DMS79 (cell line): ENCODE data around the gene ITIH2.
"Not testable (repeated sequence)": the region's sequence is repeated elsewhere in the genome, so short reads cannot be mapped to it uniquely, and the experiment has no call there.

Experiments
- DNase-seq: peaks from one replicate; lab custom pipeline; 2025; lab: John Stamatoyannopoulos, UW

ITIH2 gene

DNA sequence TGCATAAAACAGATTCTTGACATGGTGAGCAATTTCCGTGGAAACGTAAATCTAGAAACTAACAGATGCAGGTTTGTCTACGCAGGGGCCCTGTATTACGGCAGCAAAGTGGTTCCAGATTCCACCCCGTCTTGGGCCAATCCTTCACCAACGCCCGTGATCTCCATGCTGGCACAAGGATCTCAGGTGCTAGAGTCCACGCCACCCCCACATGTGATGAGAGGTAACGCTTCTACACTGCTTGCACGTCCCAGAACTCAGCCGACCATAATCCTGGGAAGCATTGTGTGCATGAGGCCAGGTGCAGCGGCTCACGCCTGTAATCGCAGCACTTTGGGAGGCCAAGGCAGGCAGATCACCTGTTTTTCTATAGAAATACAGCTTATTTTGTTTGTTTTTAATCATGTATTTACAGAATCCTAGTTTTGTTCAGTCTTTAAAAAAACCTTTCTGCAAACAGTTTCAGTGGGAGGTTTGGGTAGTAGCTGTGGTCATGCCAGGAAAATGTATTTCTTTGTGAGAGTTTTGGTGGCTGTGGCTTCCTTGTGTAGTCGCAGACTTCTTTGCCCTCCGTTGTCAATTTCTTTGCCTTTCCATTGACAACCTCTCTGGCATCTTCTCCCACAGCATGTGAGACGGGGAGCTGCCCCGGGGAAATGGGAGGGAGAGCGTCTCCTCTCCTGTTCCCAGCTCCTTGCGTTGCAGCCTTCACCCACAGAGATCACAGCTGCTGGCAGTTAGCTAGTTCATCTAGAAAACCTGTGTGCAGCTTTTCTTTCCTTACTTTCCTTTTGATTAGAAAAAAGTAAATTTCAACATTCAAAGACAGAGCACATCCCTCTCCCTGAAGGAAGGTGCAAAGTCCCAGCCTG, 35.7 kb downstream of the ITIH2 start:
- no peak for DNase-seq

DNA sequence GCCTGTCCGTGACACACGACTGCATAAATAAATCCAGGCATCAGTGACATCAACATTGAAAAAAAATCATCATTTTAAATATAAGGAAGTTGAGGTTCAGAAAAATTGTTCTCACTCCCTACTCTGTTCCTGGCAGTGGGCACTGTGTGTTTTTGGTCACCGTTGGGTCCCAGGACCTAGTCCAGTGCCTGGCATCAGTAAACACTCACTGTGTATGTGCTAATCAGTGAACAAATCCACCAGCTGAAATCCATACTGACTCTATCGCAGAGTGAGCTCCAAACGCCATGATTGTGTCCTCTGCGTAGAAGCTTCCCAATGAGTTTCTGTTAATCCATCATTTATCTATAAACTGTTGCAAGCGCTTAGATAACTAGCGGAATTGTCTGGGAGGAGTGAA, 41.2 kb downstream of the ITIH2 start:
- DNase-seq: no peak

DNA sequence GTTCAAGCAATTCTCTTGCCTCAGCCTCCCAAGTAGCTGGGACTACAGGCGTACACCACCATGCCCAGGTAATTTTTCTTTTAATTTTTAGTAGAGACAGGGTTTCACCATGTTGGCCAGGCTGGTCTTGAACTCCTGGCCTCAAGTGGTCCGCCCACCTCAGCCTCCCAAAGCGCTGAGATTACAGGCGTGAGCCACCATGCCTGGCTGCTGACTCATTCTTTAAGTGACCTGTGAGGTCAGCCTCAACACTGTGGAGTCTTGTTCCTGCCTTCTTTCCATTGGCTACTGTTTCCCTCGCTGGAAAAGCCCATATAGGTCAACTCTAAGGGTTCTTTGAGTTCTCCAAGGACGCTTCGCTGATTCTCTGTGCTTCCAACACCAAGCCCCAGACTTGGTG, 45.5 kb downstream of the ITIH2 start:
- DNase-seq: not testable (repeated sequence)

DNA sequence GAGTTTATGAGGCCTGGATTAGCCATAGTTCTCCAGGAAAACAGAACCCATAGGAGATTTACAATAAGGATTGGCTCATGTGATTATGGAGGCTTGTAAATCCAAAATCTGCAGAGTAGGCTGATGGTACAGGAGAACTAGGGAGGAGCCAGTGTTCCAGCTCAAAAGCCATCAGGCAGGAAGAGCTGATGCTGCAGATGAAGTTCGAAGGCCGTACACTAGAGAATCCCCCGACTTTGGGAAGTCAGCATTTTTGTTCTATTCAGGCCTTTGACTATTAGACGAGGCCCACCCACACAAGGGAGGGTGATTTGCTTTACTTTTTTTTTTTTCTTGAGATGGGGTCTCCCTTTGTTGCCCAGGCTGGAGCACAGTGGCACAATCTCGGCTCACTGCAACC, 47.1 kb downstream of the ITIH2 start:
- DNase-seq: no peak

DNA sequence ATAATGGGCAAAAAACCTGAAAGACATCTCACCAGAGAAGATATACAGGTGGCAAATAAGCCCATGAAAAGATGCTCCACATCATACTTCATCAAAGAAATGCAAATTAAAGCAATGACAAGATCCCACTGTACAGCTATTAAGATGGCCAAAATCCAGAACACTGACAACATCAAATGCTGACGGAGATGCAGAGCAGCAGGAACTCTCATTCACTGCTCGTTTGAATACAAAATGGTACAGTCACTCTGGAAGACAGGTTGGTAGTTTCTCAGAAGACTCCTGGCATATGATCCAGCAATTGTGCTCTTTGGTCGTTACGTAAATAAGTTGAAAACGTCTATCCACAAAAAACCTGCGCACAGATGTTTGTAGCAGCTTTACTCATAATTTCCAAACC, 49.1 kb downstream of the ITIH2 start:
- no peak for DNase-seq

DNA sequence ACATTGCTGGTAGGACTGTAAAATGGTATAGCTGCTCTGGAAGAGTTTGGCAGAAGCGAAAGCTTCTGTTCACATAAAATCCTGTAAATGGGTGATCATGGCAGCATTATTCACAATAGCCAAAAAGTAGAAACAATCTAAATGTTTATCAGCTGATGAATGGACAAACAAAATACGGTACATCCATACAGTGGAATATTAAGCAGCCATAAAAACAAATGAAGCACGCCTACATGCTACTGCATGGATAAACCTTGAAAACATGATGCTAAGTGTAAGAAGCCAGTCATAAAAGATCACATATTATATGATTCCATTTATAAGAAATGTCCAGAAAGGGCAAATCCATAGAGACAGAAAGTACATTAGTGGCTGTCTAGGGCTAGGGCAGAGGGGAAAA, 52.0 kb downstream of the ITIH2 start:
- no peak for DNase-seq

DNA sequence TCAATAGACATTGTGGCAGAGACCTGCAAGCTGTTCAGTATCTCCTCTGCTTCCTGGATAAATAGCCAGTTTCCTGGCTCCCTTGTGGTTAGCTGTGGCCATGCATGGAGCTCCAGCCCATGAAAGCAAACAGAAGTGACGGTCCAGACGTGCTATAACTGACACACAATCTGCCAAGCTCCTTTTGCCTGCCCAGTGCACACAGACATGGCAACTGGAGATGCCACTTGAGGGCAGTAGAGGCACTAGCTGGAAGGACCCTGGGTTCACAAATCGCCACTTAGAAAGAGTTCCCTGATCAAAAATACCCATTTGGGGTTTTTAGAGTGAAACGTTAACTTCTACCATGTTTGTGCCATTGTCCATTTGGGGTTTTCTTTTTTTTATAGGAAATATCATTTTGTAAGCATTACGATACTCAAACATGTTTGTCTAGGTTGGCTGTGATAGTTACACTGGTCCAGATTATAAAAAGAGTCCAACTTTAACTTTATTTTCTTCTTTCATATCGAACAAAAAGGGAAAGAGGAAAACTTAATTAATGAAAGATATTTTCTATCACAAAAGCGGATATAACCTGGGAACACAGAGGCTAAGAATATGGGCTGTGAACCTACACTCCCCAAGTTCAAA, 53.4 kb downstream of the ITIH2 start:
- DNase-seq: no peak

DNA sequence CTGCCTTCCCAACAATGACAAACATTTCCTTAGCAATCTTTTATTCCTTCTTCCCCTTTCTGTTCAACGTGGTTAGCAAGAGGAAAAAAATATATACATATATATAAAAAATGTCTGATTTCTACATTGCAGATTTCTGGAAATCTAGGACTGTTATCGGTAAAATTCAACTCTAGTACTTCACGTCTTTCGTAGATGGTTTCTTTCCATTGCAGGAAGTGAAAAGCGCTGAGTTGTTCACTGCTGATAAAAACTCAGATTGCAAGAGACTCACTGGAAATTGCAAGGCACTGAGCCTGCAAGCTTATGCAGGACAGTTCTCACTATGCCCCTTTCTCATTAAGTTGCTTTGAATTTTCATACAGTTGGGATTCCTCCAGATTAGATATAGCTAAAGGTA, 60.8 kb downstream of the ITIH2 start:
- no peak for DNase-seq

DNA sequence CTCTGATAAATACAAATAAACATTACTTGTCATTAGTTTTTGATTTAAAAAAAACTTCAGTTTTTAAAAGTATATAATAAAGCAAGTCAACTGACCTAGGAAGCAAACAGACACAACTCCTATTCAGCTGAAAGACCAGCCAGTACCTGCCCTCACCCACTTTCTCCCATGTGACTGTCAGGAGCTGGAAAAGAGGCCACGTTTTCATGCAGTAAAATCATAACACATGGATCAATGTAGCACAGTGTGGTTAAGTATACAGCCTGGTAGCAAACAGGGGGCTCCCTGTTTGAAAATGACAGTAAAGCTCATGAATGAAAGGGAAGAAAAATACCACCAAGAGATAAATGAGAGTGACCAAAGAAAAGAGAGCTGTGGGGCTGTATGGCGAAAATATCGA, 63.1 kb downstream of the ITIH2 start:
- no peak for DNase-seq

DNA sequence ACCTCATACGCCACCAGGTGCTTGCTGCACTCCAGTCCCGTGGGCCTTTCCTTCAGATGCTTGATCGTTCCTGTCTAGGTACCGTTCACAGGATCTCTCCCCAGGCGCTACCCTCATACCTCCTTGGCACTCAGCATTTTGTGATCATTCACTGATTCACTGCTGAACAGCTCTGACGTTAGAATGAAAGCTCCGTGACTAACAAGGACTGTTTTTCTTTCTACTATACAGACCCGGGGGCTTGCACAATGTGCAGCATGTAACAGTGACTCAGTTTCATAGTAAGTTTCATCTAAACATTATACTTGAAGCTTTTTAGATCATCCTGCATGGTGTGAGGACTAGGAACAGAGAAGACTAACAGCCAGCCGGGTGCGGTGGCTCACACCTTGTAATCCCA, 64.1 kb downstream of the ITIH2 start:
- DNase-seq: no peak

DNA sequence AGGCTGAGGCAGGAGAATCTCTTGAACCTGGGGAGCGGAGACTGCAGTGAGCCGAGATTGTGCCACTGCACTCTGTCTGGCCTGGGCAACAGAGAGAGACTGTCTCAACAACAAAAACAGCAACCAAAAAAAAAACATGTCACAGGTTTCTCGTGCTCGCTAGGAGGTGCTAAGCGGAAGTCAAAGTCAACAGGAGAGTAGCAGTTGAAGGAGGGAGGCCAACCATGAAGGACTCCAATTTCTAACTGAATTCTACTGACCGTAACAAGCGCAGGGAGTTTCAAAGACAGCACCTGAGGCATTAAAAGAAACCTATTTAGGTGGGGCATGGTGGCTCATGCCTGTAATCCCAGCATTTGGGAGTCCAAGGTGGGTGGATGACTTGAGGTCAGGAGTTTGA, 65.3 kb downstream of the ITIH2 start:
- no peak for DNase-seq

DNA sequence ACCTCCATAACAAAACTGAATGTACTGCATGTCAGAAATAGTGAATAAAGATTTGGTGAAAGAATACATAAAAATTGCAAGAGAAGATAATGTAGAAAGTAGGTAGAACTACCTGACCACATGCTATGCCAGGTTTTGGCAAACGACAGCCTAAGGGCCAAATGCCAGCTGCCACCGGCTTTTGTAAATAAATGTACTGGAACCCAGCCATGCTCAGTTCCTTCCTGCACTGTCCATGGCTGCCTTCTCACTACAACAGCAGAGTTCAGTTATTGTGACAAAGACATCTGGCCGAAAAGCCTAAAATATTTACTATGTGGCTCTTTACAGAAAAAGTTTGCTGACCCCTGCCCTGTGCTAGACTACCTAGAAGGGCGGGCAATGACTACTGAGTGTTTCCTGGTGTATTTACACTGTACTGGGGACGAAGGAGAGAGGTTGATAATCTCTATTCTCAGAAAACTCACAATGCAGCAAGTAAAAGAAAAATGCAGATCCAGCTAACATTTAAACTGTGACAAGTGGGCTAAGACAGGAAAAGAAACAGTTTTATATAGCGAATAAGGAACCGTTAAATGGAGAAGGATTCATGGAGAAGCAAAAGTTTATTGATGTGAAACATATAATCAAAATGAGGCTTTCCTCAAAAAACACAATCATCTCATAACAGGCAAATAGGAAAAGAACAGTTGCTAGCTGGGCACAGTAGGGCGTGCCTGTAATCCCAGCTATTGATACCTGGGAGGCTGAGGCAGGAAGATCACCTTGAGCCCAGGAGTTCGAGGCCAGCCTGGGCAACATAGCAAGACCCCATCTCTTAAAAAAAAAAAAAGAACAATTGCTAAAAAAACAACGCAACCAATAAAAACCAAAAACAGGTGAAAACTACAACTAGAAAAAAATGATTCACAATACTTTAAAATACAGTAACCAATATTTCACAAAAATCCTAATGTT, 71.0 kb downstream of the ITIH2 start:
- no peak for DNase-seq

DNA sequence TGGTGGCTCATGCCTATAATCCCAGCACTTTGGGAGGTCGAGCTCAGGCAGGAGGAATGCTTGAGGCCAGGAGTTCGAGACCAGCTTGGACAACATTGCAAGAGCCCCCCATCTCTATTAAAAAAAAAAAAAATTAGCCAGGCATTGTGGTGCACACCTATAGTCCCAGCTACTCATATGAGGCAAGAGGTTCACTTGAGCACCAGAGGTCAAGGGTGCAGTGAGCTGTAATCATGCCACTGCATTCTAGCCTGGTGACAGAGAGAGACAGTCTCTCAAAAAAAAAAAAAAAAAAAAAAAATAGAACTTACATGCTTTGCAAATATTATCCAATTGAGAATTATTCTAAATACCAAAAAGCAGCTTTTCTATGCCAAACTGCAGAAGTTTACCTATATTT, 73.7 kb downstream of the ITIH2 start:
- DNase-seq: no peak

DNA sequence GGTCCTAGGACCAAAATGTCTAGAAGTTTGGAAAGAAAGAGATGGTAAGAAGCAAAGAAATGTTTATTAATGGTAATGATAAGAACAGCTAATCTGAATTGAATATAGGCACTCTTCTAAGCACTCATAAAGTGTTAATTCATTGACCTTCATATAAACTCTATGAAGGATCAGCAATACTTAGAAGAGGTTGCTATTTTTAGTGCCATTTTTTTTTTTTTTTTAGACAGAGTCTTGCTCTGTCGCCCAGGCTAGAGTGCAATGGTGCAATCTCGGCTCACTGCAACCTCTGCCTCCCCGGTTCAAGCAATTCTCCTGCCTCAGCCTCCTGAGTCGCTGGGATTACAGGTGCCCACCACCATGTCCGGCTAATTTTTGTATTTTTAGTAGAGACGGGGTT, 79.1 kb downstream of the ITIH2 start:
- not testable (repeated sequence) for DNase-seq

DNA sequence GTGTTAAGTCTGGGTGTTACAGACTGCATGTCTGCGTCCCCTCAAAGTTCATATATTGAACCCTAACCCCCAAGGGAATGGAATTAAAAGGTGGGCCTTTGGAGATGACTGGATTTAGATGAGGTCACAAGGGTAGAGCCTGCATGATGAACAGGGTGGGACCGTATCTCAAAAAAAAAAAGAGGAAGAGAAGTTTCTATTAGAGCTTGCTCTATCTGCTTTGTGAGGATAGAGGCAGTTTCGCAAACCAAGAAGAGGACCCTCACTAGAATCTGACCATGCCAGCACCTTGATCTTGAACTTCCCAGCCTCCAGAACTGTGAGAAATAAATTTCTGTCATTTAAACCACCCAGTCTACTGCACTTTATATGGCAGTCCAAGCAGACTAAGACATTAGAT, 83.3 kb downstream of the ITIH2 start:
- no peak for DNase-seq

DNA sequence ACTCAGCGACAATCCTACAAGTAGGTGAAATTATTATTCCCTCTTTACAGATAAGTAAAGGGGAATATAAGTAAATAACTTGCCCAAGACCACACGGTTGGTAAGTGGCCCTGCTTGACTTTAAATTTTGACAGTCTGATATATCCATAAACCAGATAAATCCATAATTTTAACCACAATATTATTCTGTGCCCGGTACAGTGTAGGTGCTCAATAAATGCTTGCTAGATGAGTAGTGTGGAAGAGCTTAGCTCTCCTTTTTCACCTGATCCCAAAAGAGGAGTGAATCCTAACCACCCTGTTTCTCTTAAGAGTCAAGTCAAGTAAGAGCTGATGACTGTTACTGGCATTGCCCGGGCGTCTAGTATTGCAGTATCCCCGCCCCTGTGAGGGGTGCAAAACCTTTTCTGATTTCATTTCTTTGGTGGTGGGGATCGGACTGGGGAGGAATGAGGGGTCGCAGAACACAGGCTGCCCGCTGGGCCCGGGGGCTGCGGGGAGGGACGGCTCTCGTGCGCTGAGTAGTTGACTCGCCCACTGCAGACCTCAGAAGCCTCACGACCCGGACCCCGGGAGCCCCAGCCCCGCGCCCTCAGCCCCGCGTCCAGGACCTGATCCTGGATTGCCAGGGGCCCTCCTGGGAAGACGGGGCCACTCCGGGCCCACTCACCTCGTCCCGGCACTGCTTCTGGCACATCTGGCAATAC, 84.2 kb downstream of the ITIH2 start:
- DNase-seq: no peak

DNA sequence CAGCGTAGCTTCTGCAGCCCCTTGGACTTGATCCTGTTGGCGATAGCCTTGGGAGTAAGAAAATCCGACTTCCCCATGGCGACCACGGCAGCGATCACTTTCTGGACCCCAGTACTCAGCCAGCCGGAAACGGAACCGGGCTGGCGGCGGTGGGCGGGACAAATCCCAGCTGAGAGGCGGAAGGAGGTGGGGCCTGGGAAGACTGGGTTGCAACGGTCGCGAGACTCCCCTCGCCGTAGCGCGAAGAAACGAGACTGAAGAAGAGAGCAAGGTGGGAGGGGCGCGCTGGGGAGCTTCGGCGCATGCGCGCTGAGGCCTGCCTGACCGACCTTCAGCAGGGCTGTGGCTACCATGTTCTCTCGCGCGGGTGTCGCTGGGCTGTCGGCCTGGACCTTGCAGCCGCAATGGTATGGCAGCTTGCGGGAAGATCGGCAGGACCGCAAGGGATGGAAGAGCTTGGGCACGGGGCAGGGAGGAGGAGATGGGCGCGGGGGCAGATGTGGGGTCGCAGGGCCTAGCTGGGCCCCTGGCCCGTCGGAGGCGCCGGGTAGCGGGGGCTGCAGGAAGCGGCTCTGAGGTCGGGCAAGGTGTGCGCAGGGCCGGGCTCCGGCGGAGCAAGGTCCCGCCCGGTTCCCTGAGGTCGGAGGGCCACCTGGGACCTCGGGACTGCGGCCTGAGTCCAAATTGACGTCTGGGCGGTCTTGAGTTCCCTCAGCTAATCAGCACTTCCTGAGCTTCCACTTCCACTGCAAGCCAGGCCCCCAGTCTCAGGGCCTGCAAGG, 84.9 kb downstream of the ITIH2 start, which contains the start of the genes ATP5F1C and KIN:
ATP5F1C (plus strand) TSS at position 321 of the 782 bp plus-strand sequence; CDS start at position 352, 31 bp downstream.
KIN (minus strand) TSS at position 137 of the 782 bp plus-strand sequence; CDS start at position 77, 60 bp downstream.
- DNase-seq: peak; percentile 76

DNA sequence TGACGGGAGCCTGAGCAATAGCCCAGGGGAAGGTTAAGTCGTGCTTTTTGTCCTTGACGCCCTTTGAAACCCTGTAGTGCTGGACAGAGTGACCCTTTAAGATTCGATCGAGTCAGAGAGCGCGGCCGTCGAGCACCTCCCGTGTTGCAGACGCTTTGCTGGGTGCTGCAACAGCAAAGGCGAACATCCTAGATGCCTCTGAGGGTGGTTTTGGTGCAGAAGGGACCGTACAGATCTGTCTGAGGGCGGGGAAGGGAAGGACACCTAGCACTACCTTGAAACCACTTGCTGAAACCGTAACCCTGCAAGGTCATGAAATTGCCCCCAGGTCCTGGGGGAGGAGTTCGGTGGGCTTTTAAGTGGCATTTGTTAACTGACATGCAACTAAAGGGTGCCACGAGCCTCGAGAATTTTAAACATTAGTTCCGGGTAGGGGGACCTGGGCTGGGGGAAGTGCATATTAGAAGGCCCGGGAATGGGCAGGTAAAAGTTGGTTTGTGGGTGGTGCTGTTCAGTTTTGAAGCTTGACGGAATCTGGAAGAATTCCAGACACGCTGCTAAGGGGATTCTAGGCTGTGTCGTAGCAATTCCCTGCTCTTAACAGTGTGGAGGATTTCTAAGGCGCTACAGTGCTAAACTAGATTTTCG, 85.6 kb downstream of the ITIH2 start:
- peak; percentile 29 for DNase-seq

DNA sequence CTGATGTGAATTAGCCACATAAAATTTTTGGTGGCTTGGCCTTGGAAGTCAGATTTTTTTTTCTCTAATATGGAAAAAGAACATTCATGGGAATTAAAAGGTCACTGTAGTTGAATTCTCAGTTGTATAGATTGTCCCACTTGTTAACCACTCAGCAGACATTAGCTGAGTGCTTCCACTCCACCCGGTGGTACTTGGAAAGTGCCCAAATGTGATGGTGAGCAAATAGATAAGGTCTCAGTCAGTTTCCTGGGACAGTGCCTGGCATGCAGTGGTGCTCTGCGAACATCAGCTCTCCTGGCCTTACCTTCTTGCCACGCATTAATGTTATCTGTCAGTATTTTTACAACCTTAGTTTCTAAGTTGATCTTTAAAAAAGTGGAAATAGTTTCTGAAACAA, 86.3 kb downstream of the ITIH2 start:
- DNase-seq: no peak

DNA sequence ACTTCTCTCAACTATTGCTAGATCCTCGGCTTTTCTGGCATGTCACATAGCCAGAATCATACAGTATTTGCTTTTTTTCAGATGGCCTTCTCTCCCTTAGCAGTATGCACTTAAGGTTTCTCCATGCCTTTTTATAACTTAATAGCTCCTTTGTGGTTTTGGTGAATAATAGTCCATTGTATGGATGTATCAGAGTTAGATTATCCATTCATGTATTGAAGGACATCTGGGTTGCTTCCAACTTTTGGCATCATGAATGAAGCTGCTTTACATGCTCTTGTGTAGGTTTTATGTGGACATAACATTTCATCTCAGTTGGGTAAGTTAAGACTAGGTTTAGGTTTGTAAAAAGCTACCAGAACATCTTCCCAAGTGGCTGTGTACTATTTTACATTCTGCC, 89.4 kb downstream of the ITIH2 start:
- peak; percentile 2 for DNase-seq
